SJSA1 (cell line): Measurements from ENCODE around the gene RPP25L. TPM values are rescaled to one million over a fixed set of nuclear protein-coding genes. Genes with fewer than 3 reads are reported as not detected.

Source experiments
- DNase-seq, 2 experiments: peaks; one replicate each; pipeline ENCODE4 v3.0.0-alpha.2; 2015 to 2020; ENCODE audit warnings: low spot score in 2 of 2, low read depth in 1 of 2
- H3K27ac ChIP-seq: fragments of 250-450 bp; sonication (Bioruptor Pico); 2 replicates; pipeline ENCODE4 v1.5.1; 2020; ENCODE audit warnings: mild to moderate bottlenecking, moderate library complexity
- H3K27me3 ChIP-seq: fragments of 250-450 bp; sonication (Bioruptor Pico); replicated peaks from 2 replicates; pipeline ENCODE4 v1.5.1; 2020; ENCODE audit warnings: mild to moderate bottlenecking, moderate library complexity
- H3K36me3 ChIP-seq: fragments of 250-450 bp; sonication (Bioruptor Pico); 2 replicates; pipeline ENCODE4 v1.5.1; 2020; ENCODE audit warnings: mild to moderate bottlenecking
- H3K4me1 ChIP-seq: fragments of 250-450 bp; sonication (Bioruptor Pico); replicated peaks from 2 replicates; pipeline ENCODE4 v1.6.1; 2021; ENCODE audit warnings: mild to moderate bottlenecking
- H3K4me3 ChIP-seq: fragments of 250-450 bp; sonication (Bioruptor Pico); 2 replicates; pipeline ENCODE4 v1.5.1; 2020; ENCODE audit warnings: mild to moderate bottlenecking
- H3K9me3 ChIP-seq: fragments of 250-450 bp; sonication (Bioruptor Pico); replicated peaks from 2 replicates; pipeline ENCODE4 v1.5.1; 2020; ENCODE audit warnings: mild to moderate bottlenecking
- total RNA-seq: library from RNA; depleted of rRNA; stranded (reverse); fragments of >200 nt; shearing (Covaris generic); gene quantifications from 2 replicates; pipeline ENCODE4 v1.2.3, GENCODE V29; 2014; rRNA removed

Gene RPP25L, protein sequence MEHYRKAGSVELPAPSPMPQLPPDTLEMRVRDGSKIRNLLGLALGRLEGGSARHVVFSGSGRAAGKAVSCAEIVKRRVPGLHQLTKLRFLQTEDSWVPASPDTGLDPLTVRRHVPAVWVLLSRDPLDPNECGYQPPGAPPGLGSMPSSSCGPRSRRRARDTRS
- 12.3 and 15.6 TPM in 2 replicates for total RNA-seq

GRCh38 chr9:34611811-34612787 is at the start of gene RPP25L:
Gene RPP25L (minus strand): TSS chr9:34612097. CDS start chr9:34611296, 801 bp downstream.
- Histone ChIP-seq H3K27me3 (no peaks in the 10 kb centered on the region), H3K27ac (peak within 1 kb of the TSS; percentile 52), H3K9me3 (no peaks in the 10 kb centered on the region), H3K4me1 (peaks cover 12% of the 10 kb centered on the region), H3K4me3 (peak within 1 kb of the TSS; percentile 63), H3K36me3 (peaks cover 3% of the 10 kb centered on the region)
- DNase-seq: peak; percentile 66 to 70

- no peaks in the 10 kb centered on the region for H3K36me3 ChIP-seq
- no peak overlapping the region for H3K4me3 ChIP-seq
- H3K27me3 ChIP-seq: no peaks in the 10 kb centered on the region
- no peak overlapping the region for H3K27ac ChIP-seq
- DNase-seq: no peak
- no peaks in the 10 kb centered on the region; the same call in 1 of the 2 replicates for H3K4me1 ChIP-seq
- no peaks in the 10 kb centered on the region for H3K9me3 ChIP-seq
These were observed 47.8 kb upstream of the RPP25L start for GRCh38 chr9:34659592-34660253.

DNA sequence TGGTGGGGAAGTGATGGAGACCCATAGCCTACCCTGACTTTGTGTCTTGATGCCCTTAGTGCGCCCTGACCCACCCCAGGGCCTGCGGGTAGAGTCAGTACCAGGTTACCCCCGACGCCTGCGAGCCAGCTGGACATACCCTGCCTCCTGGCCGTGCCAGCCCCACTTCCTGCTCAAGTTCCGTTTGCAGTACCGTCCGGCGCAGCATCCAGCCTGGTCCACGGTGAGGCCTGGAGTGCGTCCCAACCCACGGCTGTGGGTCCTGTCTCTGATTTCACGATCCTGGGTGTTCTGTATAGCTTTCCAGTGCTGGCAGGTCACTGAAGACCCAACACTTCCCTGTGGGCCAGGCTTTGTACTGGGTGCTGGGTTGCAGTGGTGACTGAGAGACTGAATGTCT is 46.6 kb upstream of the RPP25L start:
- peaks cover under 1% of the 10 kb centered on the region; the same call in 1 of the 2 replicates for H3K4me1 ChIP-seq
- no peaks in the 10 kb centered on the region for H3K9me3 ChIP-seq
- H3K27me3 ChIP-seq: no peaks in the 10 kb centered on the region
- no peak overlapping the region for H3K4me3 ChIP-seq
- H3K36me3 ChIP-seq: no peaks in the 10 kb centered on the region
- no peak overlapping the region for H3K27ac ChIP-seq
- no peak for DNase-seq

DNA sequence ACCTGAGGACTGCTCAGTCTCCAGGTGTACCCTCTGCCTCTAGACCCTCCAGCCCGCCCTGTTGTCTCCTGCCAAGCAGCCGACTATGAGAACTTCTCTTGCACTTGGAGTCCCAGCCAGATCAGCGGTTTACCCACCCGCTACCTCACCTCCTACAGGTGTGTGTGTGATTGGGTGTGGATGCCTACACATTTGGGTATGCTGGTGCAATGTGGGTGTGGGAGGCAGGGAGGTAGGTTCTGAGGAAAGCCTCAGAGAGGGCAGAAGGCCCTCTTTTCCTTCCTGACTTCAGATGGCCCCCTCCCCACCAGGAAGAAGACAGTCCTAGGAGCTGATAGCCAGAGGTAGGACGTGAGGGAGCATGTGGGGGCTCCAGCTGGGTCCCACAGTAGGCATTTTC is 45.1 kb upstream of the RPP25L start:
- Histone ChIP-seq H3K4me3 (no peak overlapping the region), H3K9me3 (no peaks in the 10 kb centered on the region)

DNA sequence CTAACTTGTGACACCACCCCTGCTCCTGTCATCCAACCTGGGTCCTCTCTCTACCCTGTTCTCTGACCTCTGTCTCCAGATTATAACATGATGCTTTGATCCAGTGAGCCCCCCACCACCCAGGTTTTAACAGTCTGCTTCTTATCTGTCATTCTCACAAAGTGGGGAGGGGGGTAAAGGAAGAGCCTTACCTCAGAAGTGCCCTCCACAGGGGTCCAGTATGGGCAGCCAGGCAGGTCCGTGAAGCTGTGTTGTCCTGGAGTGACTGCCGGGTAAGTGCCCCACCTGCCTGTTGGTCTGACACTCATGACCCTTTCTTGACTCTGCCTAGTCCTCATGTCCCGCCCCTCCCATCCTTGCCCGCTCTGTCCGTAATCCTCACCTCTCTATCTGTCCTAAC is 43.5 kb upstream of the RPP25L start:
- DNase-seq: no peak
- no peaks in the 10 kb centered on the region for H3K9me3 ChIP-seq
- no peaks in the 10 kb centered on the region for H3K36me3 ChIP-seq
- H3K4me1 ChIP-seq: peaks cover 16% of the 10 kb centered on the region
- H3K27ac ChIP-seq: no peak overlapping the region
- H3K27me3 ChIP-seq: no peaks in the 10 kb centered on the region
- H3K4me3 ChIP-seq: no peak overlapping the region

More for the DNA sequence above, 45.1 kb upstream of the RPP25L start:
- no peak for DNase-seq
- H3K4me1 ChIP-seq: peaks cover 13% of the 10 kb centered on the region
- H3K27me3 ChIP-seq: no peaks in the 10 kb centered on the region
- H3K27ac ChIP-seq: no peak overlapping the region
- no peaks in the 10 kb centered on the region for H3K36me3 ChIP-seq

DNA sequence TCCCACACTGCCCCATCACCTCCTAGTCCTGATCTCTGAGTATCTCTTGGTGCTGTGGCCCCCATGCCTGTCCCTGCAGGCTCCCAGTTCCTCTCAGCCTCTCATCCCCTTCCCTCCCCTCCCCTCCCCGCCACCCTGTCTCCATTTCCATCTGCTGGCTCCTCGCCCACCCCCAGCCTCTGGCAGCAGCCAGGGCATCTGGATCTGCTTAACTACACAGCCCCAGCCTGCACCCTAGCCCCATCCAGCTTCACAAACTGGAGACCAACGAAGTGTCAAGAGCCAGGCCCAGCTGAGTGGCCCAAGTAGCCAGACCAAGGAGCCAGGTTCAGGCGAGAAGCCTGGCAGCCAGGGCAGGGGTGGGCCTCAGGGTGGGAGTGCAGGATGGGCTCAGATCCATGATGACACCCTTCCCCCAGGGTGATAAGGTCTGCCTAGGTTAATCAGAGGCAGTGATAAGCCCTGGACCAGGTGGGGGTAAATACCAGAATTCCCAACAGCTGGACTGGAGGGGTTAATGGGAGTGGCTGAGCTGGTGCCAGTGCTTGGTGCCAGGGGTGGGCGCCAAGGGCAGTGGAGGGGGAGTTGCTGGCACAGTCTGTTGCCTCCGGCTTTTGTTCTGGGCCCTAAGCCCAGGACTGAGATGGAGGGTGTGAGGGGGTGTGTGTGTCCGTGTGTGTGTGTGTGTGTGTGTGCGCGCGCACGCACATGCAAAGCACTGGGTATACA is 42.6 kb upstream of the RPP25L start:
- no peak overlapping the region for H3K4me3 ChIP-seq
- no peak overlapping the region for H3K27ac ChIP-seq
- no peaks in the 10 kb centered on the region for H3K9me3 ChIP-seq
- H3K36me3 ChIP-seq: no peaks in the 10 kb centered on the region
- H3K4me1 ChIP-seq: peaks cover 16% of the 10 kb centered on the region
- H3K27me3 ChIP-seq: no peaks in the 10 kb centered on the region
- DNase-seq: no peak

GRCh38 chr9:34653151-34654072 is 41.5 kb upstream of the RPP25L start:
- H3K27ac ChIP-seq: no peak overlapping the region
- H3K9me3 ChIP-seq: no peaks in the 10 kb centered on the region
- H3K4me3 ChIP-seq: no peak overlapping the region
- H3K4me1 ChIP-seq: peaks cover 16% of the 10 kb centered on the region
- no peaks in the 10 kb centered on the region for H3K27me3 ChIP-seq
- peaks cover 7% of the 10 kb centered on the region; the same call in 1 of the 2 replicates for H3K36me3 ChIP-seq
- no peak for DNase-seq

- Histone ChIP-seq H3K9me3 (no peaks in the 10 kb centered on the region), H3K4me1 (peaks cover 18% of the 10 kb centered on the region), H3K27ac (no peak overlapping the region), H3K27me3 (no peaks in the 10 kb centered on the region), H3K36me3 (peaks cover 8% of the 10 kb centered on the region; the same call in 1 of the 2 replicates), H3K4me3 (peak overlapping the region; percentile 37)
- no peak for DNase-seq
These were observed 40.7 kb upstream of the RPP25L start for GRCh38 chr9:34652602-34653000.

GRCh38 chr9:34651876-34652601 is 40.1 kb upstream of the RPP25L start, which contains the start of gene IL11RA:
Gene IL11RA (plus strand): TSS chr9:34652185. CDS start chr9:34655218, 3,033 bp downstream.
- peak; percentile 74 to 83 for DNase-seq
- H3K4me1 ChIP-seq: peaks cover 23% of the 10 kb centered on the region

DNA sequence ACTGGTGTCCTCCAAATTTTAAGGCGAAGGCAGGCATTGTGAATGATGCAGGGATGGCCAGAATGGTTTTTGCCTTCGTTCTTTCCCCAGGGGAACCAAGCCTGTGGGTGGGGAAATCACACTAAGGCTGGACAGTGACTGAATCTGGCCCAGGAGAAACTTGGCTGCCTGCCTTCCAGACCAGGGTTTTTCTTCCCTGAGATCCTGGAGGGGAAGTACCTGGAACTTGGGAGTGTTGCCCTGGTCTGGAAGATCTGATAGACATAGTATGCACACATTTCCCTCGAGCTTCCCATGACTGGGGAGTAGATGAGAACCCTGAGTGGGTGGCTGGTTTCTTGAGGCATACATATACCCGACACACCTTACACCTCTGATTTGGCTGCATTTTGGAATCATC is 39.4 kb upstream of the RPP25L start:
- Histone ChIP-seq H3K36me3 (peaks cover 8% of the 10 kb centered on the region; the same call in 1 of the 2 replicates), H3K9me3 (no peaks in the 10 kb centered on the region), H3K27ac (no peak overlapping the region), H3K4me1 (peaks cover 24% of the 10 kb centered on the region), H3K4me3 (peak overlapping the region; percentile 37), H3K27me3 (no peaks in the 10 kb centered on the region)
- no peak for DNase-seq

More at GRCh38 chr9:34651876-34652601, 40.1 kb upstream of the RPP25L start, which contains the start of gene IL11RA:
- Histone ChIP-seq H3K36me3 (peaks cover 8% of the 10 kb centered on the region; the same call in 1 of the 2 replicates), H3K27me3 (no peaks in the 10 kb centered on the region), H3K4me3 (peak within 1 kb of the TSS; percentile 37), H3K9me3 (no peaks in the 10 kb centered on the region), H3K27ac (no peak within 1 kb of the TSS)

- Histone ChIP-seq H3K9me3 (no peaks in the 10 kb centered on the region), H3K27ac (no peak overlapping the region), H3K4me1 (peaks cover 27% of the 10 kb centered on the region), H3K27me3 (no peaks in the 10 kb centered on the region), H3K4me3 (no peak overlapping the region), H3K36me3 (peaks cover 8% of the 10 kb centered on the region; the same call in 1 of the 2 replicates)
- no peak for DNase-seq
These were observed 38.9 kb upstream of the RPP25L start for GRCh38 chr9:34650816-34651215.

DNA sequence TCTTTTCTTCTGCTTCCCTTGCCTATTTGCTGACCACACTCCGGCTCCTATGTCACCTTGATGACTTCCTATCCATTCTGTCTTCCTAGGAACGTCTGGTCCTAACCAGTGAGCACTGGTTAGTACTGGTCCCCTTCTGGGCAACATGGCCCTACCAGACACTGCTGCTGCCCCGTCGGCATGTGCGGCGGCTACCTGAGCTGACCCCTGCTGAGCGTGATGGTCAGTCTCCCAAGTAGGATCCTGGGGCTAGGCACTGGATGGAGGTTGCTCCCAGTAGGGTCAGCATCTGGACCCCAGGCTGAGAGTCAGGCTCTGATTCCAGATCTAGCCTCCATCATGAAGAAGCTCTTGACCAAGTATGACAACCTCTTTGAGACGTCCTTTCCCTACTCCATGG is 36.8 kb upstream of the RPP25L start:
- Histone ChIP-seq H3K4me1 (peaks cover 27% of the 10 kb centered on the region), H3K27me3 (no peaks in the 10 kb centered on the region), H3K4me3 (no peak overlapping the region), H3K36me3 (peaks cover 8% of the 10 kb centered on the region; the same call in 1 of the 2 replicates), H3K9me3 (no peaks in the 10 kb centered on the region), H3K27ac (no peak overlapping the region)
- no peak for DNase-seq
